ENCODE data around the gene XPO6.

Gene XPO6

GRCh38 chr16:28208824-28209223 is 2.9 kb downstream of the XPO6 start:
- DNase-seq: no peak

DNA sequence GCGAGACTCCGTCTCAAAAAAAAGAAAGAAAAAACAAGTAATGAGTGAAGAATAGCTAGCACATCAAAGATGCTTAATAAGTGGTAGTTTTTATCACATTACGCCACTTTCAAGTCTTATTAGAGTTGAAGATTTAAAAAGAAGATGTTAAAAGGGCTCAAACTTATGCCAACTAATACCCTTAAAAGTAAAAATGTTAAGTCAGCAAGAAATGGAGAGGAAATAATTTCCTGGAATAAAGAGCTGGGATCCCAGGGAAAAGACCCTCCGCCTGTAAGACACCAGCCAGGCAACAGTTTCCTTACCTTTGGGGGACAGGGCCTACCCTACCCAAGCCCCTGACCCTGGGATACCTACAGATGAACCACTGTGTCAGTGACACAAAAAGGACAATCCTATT is 3.6 kb downstream of the XPO6 start:
- no peak for DNase-seq

DNA sequence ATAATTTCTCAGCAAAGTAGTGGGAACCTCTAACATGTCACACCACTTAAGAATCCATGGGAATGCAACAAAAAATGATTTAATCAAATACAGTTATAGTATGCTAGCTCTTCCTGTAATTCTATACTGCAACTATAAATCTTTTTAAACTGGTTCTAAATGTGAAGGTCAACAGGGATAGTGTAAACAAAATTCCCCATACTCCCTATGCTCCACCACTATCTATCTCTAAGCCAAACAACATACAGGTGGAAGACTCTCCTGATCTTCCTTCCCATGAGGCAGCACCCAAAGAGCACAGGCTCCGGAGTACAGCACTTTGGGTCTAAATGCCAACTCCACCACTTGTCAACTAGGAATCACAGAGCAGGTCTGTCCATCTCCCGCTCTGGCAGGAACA is 4.4 kb downstream of the XPO6 start:
- no peak for DNase-seq

DNA sequence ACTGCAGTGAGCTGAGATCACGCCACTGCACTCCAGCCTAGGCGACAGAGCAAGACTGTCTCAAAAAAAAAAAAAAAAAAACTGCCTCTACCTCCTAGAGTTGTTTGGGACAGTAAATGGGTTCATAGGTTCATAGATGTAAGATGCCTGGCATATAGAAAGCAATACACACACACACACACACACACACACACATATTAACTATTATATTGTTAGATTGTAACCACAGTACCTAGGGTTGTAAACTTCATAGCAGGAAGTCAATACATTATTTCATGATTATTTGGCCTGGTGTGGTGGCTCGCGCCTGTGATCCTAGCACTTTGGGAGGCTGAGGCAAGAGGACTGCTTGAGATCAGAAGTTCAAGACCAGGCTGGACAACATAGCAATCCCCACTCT is 5.8 kb downstream of the XPO6 start:
- DNase-seq: no peak

DNA sequence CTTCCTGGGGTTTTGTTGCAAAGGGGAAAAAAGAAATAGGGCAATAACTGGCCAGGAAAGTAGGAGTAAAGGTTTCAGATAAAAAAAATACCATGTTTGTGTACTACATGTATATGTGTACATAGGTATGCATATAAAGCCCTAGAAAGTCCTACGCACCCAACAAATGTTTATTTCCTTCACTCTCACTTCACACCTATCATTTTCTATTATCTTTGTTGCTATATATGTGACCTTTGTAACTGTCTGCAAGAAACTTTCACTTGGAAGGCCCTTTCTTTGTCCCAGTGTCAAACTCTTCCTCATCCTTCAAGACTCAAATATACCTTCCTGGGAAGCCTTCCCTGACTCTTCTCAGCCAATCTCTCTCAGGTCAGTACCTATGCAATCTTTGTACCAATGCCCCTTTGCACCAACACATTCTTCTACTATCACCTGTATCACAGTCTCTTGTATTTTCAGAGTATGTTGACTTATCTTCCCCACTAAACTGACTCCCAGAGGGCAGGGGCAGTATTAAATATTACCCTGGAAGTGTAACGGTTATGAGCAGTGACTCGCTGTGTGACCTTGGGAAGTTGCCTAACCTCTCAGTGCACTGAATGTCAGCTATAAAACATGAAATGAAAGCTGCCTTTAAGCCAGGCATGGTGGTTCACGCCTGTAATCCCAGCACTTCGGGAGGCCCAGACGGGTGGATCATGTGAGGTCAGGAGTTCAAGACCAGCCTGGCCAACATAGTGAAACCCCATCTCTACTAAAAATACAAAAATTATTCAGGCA is 6.5 kb downstream of the XPO6 start:
- no peak for DNase-seq

GRCh38 chr16:28204622-28205021 is 7.1 kb downstream of the XPO6 start:
- DNase-seq: no peak

- no peak for DNase-seq
These were observed 7.6 kb downstream of the XPO6 start for GRCh38 chr16:28204204-28204603.

DNA sequence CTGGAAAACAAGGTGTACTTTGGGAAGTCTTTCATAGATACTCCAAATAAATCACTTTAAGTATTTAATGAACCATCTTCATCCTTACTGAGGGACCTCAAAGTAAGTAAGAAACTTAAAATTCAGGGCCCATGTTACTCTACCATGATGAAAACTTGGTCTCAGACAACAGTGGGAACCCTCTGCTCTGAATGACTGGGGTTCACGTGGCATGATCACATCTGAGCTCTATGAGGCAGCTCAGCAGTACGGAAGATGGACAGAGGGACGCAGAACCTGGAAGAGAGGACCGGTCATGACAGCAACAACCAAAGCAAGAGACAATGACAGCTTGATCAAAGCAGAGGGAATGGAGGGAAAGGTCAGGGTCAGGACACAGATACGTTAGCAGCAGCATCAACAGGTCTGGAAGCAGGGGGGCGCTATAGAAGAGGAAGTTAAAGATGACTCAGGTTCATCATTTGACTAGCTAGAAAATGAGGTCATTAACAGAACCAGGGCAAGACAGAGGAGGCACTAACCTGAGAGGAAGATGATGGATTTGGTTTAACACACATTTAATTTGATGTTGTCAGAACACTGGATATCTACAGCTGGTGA is 9.5 kb downstream of the XPO6 start:
- DNase-seq: no peak

GRCh38 chr16:28200661-28201060 is 11.1 kb downstream of the XPO6 start:
- no peak for DNase-seq

DNA sequence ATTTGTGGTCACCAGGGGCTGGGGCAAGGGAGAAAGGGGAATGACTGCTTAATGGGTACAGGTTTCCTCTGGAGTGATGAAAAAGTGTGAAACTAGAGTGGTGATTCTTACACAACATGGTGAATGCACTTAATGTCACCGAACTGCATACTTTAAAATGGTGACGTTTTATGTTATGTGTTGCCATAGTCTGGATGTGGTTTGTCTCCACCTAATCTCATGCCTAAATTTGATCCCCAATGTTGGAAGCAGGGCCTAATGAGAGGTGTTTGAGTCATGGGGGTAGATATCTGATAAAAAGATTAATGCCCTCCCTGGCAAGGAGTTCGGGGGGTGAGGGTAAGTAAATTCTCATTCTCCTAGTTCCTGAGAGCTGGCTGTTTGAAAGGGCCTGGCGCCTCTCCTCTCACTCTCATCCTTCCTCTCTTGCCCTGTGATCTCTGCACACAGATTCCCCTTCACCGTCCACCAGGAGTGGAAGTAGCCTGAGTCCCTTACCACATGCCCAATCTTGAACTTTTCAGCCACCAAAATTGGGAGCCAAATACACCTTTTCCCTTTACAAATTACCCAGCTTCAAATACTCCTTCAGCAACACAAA is 15.3 kb downstream of the XPO6 start:
- no peak for DNase-seq

DNA sequence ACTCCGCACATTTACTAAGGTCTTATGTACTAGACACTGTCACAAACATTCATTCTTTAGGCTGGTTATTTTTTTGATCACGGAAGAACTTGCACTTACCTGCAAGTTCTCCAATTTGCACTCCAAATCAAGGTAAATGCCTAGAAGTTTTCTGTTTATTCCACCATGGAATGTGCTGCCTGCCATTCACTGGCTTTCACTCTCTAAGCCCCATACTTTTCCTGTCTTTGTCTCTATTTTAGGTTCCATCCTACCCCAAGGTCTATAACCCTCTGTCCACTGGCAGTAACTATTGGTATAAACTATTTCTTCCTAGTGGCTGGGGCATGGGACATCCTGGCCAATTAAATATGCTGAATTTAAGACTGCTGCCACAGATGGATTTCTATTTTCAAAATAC is 15.9 kb downstream of the XPO6 start:
- no peak for DNase-seq

DNA sequence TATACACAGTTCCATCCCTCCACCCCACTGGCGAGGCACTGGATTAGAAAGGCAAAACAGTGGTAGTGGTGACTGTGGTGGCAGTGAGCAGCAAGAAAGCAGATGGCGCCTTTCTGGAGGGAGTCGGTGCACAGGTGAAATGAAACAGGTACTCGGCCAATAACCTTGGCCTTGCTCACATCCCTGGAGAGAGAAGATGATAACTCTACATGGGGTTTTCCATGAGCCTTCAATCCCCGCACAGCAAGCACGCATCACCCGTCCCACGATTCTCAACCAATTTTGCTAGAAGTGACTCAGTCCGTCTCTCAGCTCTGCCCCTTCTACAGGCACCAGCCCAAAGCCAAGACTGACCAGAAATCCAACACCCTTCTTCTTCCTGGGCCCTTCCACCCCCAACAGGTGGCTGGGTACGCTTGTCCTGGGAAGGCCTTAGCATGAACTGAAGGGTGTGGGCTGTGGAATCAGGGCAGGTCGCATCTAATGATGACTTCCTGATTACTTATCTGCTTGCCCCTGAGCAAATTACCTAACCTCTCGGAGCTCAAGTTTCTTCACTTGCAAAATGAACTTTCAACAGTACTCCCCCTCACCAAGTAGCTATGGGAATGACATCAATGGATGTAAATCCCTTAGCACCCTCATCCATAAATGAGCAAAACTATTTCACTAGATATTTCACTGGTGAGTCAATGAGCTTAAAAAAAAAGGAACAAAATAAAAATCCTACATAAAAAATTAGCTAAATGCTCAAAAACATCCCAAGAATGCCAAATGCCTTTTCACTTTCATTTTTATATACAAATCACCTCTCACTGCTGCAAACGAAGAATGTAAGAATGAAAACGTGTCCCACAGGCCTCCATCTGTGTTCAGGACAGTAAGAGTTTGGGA is 18.0 kb downstream of the XPO6 start:
- no peak for DNase-seq

- no peak for DNase-seq
These were observed 18.8 kb downstream of the XPO6 start for GRCh38 chr16:28192806-28193529.

- no peak for DNase-seq
These were observed 20.3 kb downstream of the XPO6 start for GRCh38 chr16:28191364-28191960.

- no peak for DNase-seq
These were observed 22.5 kb downstream of the XPO6 start for GRCh38 chr16:28189245-28189644.

DNA sequence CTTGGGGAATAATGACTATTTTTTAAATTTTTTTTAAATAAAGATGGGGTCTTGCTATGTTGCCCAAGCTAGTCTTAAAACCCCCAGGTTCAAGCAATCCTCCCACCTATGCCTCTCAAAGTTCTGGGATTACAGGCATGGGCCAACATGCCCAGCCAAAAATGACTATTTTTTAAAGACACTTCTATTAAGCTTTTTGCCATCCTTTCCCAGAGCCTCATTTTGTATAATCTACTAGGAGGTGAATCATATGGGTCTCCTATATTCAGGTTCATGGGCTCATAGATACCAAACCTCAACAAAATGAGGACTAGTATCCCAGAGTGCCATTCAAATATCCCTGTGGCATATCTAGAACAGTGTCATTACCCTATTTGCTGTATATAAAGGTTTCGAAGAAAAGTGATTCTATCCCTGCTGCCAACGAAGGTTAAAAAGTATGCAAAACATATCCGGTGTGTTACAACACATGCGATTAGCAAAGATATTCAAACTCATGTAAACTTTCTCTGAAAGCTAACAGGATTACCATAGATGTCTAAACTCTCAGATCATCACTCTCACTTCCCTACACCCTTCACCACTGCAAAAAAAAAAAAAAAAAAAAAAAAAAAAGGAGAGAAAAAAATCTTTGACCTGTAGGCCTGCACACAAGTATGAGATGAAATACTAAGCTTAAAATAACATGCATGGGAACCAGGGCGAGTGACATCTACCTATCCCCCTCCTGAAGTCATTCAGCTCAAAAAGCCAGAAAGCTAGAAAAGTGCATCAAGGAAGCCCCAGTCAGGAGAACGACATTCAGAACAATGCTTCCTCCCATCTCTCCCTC is 23.5 kb downstream of the XPO6 start:
- DNase-seq: no peak

GRCh38 chr16:28187595-28188004 is 24.2 kb downstream of the XPO6 start:
- DNase-seq: no peak

GRCh38 chr16:28186752-28187151 is 25.0 kb downstream of the XPO6 start:
- DNase-seq: no peak

DNA sequence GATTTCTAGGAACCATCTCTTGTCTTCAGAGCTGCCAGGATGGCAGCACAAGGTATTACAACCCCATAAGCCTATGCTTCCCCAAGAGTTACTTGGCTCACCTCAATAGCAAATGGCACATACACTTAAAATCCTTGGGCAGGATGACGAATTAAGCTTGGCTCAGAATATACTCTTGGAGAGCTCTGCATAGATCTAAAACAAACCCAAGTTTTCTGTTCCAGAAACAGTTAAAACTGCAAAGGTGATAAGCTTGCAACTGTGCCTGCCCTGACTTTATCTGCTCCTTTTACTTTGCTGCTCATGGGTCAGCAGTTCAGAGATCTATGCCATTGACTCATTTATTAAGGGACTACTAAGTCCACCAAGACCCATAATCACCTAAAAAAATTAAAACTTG is 26.1 kb downstream of the XPO6 start:
- DNase-seq: no peak

GRCh38 chr16:28184625-28185024 is 27.1 kb downstream of the XPO6 start:
- no peak for DNase-seq

GRCh38 chr16:28183930-28184329 is 27.8 kb downstream of the XPO6 start:
- no peak for DNase-seq
